ENCODE measurements around the gene TMEM150A.
"Not testable (repeated sequence)": the region's sequence is repeated elsewhere in the genome, so short reads cannot be mapped to it uniquely, and the experiment has no call there.

The TMEM150A gene

GRCh38 chr2:85564144-85564563 lies 38.3 kb downstream of the TMEM150A start:
- no peak for DNase-seq

GRCh38 chr2:85561280-85562212 lies 41.0 kb downstream of the TMEM150A start, which contains the start of gene GGCX:
Gene GGCX (minus strand): TSS chr2:85561493. CDS start chr2:85561428, 65 bp downstream.
- peak; percentile 94 to 97 for DNase-seq

- no peak for DNase-seq
These were observed 41.7 kb downstream of the TMEM150A start for GRCh38 chr2:85560812-85561279.

GRCh38 chr2:85560403-85560726 lies 42.1 kb downstream of the TMEM150A start:
- not testable (repeated sequence) for DNase-seq

GRCh38 chr2:85558160-85558559 lies 44.3 kb downstream of the TMEM150A start:
- no peak for DNase-seq

- DNase-seq, result no peak
These were observed 45.4 kb downstream of the TMEM150A start for GRCh38 chr2:85557130-85557529.

- no peak for DNase-seq
These were observed 47.4 kb downstream of the TMEM150A start for GRCh38 chr2:85554980-85555612.

- DNase-seq, result no peak
These were observed 49.3 kb downstream of the TMEM150A start for GRCh38 chr2:85553184-85553583.

GRCh38 chr2:85551698-85552678 lies 50.5 kb downstream of the TMEM150A start:
- peak; percentile 85 to 90 for DNase-seq

GRCh38 chr2:85550486-85550885 lies 52.0 kb downstream of the TMEM150A start:
- no peak for DNase-seq

GRCh38 chr2:85549826-85550225 lies 52.7 kb downstream of the TMEM150A start:
- no peak for DNase-seq

- DNase-seq, result no peak
These were observed 53.4 kb downstream of the TMEM150A start for GRCh38 chr2:85549095-85549494.

GRCh38 chr2:85548608-85548900 lies 53.9 kb downstream of the TMEM150A start:
- DNase-seq, result no peak

Measured in stimulated activated CD4-positive, alpha-beta T cell treated with anti-CD3 and anti-CD28 coated beads, Interleukin-2, amount 100 ng/mL, for 24 hours (primary cell).